ENCODE data around the gene ZNF200. TPM values are rescaled to one million over a fixed set of nuclear protein-coding genes. Genes with fewer than 3 reads are reported as not detected.
"Not testable (repeated sequence)": the region's sequence is repeated elsewhere in the genome, so short reads cannot be mapped to it uniquely, and the experiment has no call there.

ZNF200 gene
- total RNA-seq, 3 donors from 2014 or later = 3.5 to 11.1 (median 9.2) TPM

DNA sequence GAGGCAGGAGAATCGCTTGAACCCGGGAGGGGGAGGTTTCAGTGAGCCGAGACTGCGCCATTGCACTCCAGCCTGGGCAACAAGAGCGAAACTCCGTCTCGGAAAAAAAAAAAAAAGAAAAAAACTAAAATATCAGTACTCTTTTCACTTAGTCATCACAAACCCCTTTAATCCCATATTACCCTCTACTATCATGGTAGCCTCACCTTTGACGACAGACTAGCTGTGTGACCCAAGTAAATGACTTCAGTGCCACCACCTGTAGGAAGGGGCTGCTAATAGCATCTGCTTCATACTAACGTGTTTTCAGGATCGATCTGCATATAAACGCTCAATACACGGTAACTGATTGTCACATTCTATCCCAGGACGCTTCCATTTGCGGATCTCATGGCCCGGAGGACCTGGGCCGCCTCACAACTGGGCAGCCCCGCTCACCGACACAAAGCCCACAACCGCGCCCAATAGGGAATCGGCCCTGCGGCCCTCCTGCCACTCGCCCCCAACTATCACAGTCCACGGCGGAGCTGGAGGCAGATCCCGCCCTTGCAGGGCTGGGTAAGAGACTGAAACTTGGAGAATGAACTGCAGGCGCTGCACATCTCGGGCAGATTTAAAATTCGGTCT lies 47.3 kb upstream of the ZNF200 start:
- Histone ChIP-seq H3K4me3 (peak overlapping the region; percentile 73 to 98 (median 95)), H3K27ac (peak overlapping the region; percentile 100), H3K27me3 (no peaks in the 10 kb centered on the region), H3K36me3 (peaks cover 14% of the 10 kb centered on the region), H3K9me3 (peaks cover 24% of the 10 kb centered on the region in 2 donors), H3K4me1 (peaks cover 0 to 8% of the 10 kb centered on the region in 2 donors)
- intact Hi-C loops (cut with DNase I; ENCODE audit: low total_unique reads) = no loop called here
- DNase-seq (ENCODE audit: low spot score in 2 of 2) = no peak
- TF ChIP-seq POLR2A (IDR thresholded peaks at IDR 0.05) (no peak), POLR2AphosphoS5 (IDR thresholded peaks at IDR 0.05) (no peak), CTCF (IDR thresholded peaks at IDR 0.05) (no peak)

- intact Hi-C loops (cut with DNase I; ENCODE audit: low total_unique reads) = no loop called here
Observed at GRCh38 chr16:3281222-3281820, 46.4 kb upstream of the ZNF200 start.

GRCh38 chr16:3276679-3277078 lies 41.7 kb upstream of the ZNF200 start:
- intact Hi-C loops (cut with DNase I; ENCODE audit: low total_unique reads) = no loop called here
- Histone ChIP-seq H3K4me1 (no peaks in the 10 kb centered on the region), H3K27me3 (no peaks in the 10 kb centered on the region), H3K4me3 (no peak overlapping the region), H3K36me3 (no peaks in the 10 kb centered on the region), H3K27ac (no peak overlapping the region), H3K9me3 (peaks cover 0 to 6% of the 10 kb centered on the region in 2 donors)
- no peak for DNase-seq (ENCODE audit: low spot score in 2 of 2)
- TF ChIP-seq POLR2AphosphoS5 (IDR thresholded peaks at IDR 0.05) (no peak), POLR2A (IDR thresholded peaks at IDR 0.05) (no peak), CTCF (IDR thresholded peaks at IDR 0.05) (no peak)

More at GRCh38 chr16:3281222-3281820, 46.4 kb upstream of the ZNF200 start:
- Histone ChIP-seq H3K9me3 (peaks cover 15 to 19% of the 10 kb centered on the region in 2 donors), H3K4me3 (no peak overlapping the region), H3K36me3 (peaks cover 7% of the 10 kb centered on the region), H3K27ac (no peak overlapping the region), H3K4me1 (peaks cover 0 to 8% of the 10 kb centered on the region in 2 donors), H3K27me3 (no peaks in the 10 kb centered on the region)
- DNase-seq (ENCODE audit: low spot score in 2 of 2) = no peak
- TF ChIP-seq CTCF (IDR thresholded peaks at IDR 0.05) (no peak), POLR2A (IDR thresholded peaks at IDR 0.05) (no peak), POLR2AphosphoS5 (IDR thresholded peaks at IDR 0.05) (no peak)

DNA sequence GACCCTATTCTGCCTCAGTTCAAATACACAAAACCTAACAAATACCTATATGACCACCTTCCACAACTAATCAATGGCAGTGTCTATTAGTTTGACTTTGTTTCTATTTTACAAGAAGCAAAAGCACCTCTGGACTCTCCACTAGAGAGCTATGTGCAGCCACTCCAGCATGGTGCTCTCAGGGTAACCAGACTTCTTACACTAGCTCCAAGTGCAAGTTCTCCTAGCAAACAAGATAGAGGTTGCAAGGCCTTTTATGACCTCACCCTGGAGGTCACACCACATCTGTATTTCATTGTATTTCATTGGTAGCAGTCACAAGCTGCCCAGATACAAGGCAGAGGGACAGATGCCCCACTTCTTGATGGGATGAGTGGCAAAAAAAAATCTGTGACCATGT lies 40.0 kb upstream of the ZNF200 start:
- no peak for DNase-seq (ENCODE audit: low spot score in 2 of 2)
- Histone ChIP-seq H3K4me1 (no peaks in the 10 kb centered on the region), H3K27ac (no peak overlapping the region), H3K27me3 (no peaks in the 10 kb centered on the region), H3K9me3 (peaks cover 0 to 13% of the 10 kb centered on the region in 2 donors), H3K36me3 (no peaks in the 10 kb centered on the region), H3K4me3 (no peak overlapping the region)
- TF ChIP-seq POLR2A (IDR thresholded peaks at IDR 0.05) = no peak
- TF ChIP-seq POLR2AphosphoS5 (IDR thresholded peaks at IDR 0.05) = no peak
- TF ChIP-seq CTCF (IDR thresholded peaks at IDR 0.05) = no peak
- intact Hi-C loops (cut with DNase I; ENCODE audit: low total_unique reads) = no loop called here

DNA sequence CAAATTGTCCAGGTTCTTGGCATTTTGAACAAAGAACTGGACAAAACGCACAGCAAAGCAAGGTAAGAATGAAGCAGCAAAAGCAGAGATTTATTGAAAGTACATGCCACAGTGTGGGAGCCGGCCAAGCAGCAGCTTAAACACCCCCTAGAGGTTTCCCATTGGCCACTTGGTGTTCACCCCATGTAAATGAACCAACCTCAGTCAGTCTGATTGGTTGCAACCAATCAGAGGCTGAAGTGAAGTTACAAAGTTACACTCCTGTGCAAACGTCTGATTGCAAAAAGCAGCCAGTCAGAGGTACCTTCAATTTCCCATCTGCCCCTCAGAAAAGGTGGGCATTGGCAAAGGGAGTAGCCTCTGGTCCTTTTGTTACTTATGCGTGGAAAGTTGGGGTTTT lies 39.5 kb upstream of the ZNF200 start:
- TF ChIP-seq POLR2A (IDR thresholded peaks at IDR 0.05) (no peak), POLR2AphosphoS5 (IDR thresholded peaks at IDR 0.05) (no peak), CTCF (IDR thresholded peaks at IDR 0.05) (no peak)
- no peak overlapping the region for H3K4me3 ChIP-seq
- no peak for DNase-seq (ENCODE audit: low spot score in 2 of 2)
- intact Hi-C loops (cut with DNase I; ENCODE audit: low total_unique reads) = no loop called here
- no peaks in the 10 kb centered on the region for H3K27me3 ChIP-seq
- H3K36me3 ChIP-seq = no peaks in the 10 kb centered on the region
- H3K27ac ChIP-seq = no peak overlapping the region
- peaks cover 0 to 18% of the 10 kb centered on the region in 2 donors for H3K9me3 ChIP-seq
- no peaks in the 10 kb centered on the region for H3K4me1 ChIP-seq

GRCh38 chr16:3271281-3271680 lies 36.3 kb upstream of the ZNF200 start:
- intact Hi-C loops (cut with DNase I; ENCODE audit: low total_unique reads); H3K27me3 ChIP-seq; H3K4me3 ChIP-seq: not testable (repeated sequence)

DNA sequence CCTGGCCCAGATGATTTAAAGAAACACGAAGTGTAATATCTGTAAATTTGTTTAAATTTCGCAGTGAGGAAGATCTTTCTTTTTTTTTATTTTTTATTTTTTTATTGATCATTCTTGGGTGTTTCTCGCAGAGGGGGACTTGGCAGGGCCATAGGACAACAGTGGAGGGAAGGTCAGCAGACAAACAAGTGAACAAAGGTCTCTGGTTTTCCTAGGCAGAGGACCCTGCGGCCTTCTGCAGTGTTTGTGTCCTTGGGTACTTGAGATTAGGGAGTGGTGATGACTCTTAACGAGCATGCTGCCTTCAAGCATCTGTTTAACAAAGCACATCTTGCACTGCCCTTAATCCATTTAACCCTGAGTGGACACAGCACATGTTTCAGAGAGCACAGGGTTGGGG lies 35.8 kb upstream of the ZNF200 start:
- H3K4me3 ChIP-seq; intact Hi-C loops (cut with DNase I; ENCODE audit: low total_unique reads); H3K27ac ChIP-seq; H3K27me3 ChIP-seq; H3K36me3 ChIP-seq; DNase-seq (ENCODE audit: low spot score in 2 of 2); H3K4me1 ChIP-seq: not testable (repeated sequence)
- peaks cover 0 to 36% of the 10 kb centered on the region in 2 donors for H3K9me3 ChIP-seq

More at GRCh38 chr16:3271281-3271680, 36.3 kb upstream of the ZNF200 start:
- DNase-seq (ENCODE audit: low spot score in 2 of 2); H3K36me3 ChIP-seq; H3K27ac ChIP-seq; H3K4me1 ChIP-seq: not testable (repeated sequence)
- H3K9me3 ChIP-seq = peaks cover 0 to 31% of the 10 kb centered on the region in 2 donors
